HPDE6-E6E7 (cell line): ENCODE measurements around the gene CCDC24.
A peak's percentile ranks its signal among the peaks of the same experiment; 100 is the strongest.

Experiments
- DNase-seq: peaks from one replicate; pipeline ENCODE4 v3.0.0; 2011; ENCODE audit warnings: missing footprints; ENCODE audit errors: extremely low spot score

CCDC24 gene

DNA sequence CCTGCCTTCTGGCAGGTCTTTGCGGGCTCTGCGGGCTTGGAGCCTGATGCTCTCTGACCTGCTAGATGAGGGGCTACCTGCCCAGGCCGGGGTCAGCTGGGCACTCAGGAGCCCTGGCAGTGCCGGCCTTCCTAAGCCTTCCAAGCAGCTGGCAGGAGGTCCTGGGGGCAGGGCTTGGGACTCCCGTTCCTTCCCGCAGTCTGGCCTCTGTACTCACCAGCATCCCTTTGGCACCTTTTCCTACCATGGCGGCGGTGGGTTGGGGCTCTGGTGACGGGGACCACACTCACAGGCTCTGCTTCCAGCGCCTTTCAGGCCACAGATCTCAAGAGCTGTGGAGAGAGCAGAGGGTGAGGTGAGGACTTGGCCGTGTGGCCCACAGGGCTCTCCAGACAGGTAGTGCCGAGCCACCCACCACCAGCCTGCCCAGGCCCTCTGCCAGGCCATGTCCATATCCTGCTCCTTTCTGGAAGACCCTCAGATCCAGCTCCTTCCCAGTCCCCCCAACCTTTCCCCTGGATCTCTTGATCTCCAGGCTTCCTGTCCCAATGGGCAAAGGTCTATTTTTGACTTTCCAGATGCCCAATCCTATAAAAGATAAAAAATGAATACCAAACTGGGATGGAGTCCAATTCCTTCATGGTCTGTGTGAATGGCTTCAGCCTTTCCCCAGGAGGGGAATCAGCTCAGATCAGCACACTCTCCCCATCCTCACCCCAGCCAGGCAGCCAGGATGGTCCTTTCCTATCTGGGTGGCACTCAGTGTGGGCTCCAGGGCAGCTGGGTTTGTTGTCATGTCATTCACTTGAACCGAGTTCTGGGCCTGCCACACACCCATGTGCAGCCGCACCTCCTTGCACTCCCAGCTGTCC is 32.9 kb downstream of the CCDC24 start:
- no peak for DNase-seq

DNA sequence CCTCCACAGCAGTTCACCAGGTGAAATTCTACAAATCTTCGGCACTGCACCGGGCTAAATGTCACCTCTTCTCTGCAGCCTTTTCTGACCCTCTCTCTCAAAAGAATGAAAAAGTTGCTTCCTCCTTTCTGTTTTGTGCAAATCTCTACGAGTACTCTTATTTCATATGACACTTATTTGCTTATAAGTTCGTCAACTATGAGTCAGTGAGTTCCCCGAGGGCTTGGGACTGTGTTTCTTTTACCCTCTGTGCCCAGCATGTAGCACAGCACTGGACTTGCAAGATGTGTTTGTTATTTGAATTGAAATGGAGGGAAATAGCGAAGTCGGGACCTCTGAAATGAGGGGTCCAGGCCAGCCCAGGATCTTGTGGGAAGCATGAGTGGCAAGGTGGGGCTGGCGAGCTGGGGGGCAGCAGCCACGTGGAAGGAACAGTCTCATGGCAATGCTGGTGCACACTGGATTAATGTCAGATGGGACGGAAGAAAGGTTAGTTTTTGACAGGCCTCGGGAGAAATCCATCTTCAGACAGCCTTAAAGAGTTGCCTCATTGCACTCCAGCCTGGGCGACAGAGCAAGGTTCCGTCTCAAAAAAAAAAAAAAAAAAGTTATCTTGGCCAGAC is 33.6 kb downstream of the CCDC24 start:
- no peak for DNase-seq

DNA sequence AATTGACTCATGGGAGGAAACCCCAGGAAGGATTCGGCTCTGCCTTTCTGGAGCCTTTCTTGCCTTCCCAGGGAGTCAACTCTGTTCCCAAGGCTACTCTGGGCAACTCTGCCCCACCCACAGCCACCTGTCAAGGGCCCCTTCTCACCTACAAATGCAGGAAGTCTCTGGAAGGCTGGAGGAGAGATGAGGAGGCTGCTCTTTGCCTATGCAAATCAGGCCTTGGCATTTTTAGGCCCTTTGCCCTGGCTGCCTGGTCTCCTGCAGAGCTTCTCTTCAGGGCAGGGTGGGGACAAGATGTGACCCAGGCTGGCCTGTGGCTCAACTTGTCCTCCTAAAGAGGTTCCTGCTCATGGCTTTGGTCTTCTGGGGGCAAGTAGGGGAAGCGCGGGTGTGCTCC is 34.4 kb downstream of the CCDC24 start:
- DNase-seq, result no peak

DNA sequence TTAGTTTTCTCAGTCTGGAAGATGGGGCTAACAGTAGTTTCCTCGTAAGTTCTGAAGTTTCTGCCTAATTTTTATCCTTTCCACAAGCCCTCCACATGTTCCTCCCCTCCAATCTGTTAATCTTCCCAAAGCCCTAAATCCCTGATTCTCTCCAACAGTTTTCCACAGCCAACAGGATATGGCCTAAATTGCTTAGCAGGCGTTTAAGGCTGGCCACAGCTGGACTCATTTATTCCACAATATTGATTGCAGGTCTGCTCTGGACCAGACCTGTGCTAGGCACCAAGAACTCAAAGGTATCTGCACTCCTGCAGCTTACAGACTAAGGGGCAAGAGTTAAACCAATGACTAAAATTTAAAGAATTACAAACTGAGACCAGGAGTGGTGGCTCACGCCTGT is 35.9 kb downstream of the CCDC24 start:
- no peak for DNase-seq

DNA sequence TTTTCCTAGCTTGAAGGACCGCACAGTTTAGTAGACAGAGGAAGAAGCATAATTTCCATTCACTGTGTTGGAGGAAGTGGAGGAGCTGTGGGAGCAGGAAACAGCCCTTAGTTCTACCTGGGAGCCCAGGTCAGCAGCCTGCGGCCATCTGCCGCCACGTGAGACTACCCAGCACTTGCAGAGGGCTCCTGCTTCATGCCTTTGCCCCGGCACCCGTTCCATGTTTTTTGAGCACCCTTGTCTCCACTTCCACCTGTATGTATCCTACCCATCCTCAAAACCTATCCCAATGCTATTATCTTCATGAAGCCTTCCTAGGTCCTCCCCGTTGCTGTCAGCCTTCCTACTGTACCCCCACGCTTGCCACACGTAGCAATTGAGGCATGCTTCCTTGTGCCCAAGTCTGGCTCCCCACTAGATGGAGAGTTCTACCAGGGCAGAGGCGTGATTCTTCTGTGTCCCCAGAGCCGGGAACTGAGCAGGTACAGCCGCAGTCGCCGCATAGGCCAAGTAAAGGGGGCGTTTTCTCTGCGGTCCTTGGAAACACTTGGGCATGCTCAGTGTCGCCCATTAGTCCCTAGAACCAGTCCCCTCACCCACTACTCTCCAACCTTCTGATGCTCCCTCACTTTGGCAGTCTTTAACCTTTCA is 38.0 kb downstream of the CCDC24 start:
- no peak for DNase-seq

DNA sequence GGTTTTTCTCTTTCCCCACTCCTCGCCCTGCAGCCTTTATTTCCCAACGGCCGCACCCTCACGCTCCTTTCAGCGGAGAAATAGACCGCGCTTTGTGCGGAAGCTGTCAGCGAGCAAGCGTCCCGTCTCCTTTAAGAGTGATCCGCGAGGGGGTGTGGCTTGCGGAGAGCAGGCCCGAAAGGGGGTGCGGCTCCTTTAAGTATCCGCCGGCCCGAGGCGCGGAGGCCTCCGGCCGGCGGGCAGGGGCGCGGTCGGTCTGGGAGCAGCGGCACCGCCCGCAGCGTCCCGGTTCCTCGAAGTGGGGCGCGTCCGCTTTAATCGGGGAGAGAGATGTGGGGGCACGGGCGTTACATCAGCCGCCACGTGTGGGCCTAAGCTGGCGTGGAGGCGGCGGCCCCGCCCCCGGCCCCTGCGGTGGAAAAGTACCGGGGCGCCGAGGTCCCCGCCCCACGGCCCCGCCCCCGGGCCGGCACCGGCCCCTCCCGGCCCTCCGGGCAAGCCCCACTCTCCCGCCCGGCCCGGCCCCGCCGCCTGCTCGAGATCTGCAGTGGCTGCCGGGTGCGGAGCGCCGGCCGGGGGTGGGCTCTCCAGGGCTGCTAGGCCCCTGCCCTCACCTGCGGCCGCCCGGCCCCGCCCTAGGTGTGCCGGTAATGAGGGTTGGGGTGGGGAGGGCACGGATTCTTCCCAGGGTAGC is 38.7 kb downstream of the CCDC24 start:
- DNase-seq, result peak; percentile 76

DNA sequence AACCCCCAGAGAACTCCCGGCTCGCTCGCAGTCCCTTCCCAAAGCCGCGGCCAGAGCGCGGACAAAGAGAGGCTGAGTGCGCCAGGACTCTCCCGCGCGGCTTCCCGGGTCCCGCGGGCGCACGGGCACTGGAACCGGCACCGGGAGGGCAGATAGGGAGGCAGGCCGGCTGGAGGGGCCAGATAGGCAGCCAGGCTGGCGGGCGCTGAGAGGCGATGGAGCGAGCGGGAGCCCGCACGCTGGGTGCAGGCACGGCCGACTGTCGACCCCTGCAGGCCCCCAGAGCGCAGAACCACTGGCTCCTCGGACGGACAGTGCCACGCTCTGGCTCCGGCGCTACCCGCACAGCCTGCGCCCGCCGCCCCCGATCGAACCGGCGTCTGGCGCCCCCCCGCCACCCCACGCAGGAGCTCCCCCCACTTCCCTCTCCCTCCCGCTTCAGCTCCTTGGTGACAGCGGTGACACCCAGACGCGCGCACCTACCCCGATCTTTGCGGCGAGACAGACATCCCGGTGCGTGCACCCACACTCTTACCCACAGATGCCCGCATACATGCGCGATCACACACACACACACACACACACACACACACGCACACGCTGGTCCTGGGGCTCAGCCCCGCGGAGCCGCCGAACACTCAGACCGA is 39.3 kb downstream of the CCDC24 start:
- DNase-seq, result no peak

DNA sequence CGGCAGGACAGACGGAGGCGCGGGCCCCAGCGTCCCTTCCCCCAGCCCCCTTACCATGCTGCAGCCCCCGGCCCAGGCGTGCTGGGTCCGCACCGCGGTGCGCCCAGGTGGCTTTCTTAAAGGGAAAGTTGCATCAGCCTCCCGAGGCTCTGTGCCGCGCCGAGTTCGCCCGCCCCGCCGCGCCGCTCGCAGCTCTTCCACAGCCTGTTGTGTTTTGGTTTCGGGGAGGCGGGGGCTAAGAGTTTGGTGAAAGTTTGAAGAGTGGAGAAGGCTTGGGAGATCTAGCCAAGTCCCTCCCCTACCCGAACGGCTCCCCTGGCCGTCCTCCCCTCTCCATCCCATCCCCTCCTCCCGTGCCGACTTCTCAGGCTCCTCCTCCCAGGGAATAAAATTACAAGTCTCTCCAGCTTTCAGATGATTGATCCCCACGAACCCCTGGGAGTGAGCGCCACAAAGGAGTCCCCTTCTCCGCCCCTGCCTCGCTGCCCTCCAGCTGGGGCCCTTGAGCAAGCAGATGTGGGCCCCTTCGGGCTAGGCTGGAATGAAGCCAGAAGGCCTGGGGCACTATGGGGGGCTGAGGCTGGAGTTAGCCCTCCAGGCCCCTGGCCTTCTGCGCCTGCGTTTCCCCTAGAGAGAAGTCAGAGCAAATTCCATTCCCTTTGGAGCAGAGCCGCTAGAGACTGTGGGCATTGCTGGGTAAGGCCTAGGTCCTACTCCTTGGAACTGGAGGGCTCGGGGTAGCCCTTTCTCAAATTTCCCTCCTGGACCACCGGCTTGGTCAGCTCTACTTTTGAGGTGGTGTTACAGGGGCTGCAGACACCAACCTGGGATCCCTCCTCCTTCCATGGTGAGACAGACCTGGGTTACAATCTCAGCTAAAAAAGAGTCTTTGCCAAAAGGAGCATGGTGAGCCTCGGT is 40.1 kb downstream of the CCDC24 start, which contains the start of gene SLC6A9:
Gene SLC6A9, minus strand, starts transcription at position 211 of the 918 bp plus-strand sequence. CDS start 7,185 bp downstream, outside the sequence.
- DNase-seq, result no peak

DNA sequence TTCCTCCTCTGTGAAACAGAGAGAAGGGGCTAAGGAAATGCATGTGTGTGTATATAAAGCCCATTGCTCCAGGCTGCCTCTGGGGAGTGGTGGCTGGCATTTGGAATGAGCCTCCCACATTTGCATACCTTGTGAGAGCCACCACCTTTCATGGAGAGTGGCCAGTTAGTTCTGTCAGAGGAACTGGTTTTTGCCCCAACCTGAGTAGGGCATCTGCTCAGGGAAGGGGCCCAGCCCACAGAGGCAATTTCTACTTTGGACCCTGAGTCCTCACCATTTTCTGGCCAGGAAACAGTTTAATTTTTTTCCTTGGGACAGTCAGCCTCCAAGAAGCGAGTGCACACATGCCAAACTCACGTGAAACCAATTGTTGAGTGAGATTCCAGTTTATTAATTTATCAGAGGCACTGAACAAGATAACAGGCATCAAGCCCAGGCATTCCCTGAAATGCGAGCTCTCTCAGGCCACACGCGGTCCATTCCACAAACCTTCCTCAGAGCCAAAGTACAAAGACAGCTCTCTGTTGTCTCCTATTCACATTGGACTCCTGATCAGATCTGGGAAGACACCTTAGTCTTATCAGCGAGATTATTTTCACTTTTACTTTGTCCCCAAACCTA is 40.9 kb downstream of the CCDC24 start:
- no peak for DNase-seq

DNA sequence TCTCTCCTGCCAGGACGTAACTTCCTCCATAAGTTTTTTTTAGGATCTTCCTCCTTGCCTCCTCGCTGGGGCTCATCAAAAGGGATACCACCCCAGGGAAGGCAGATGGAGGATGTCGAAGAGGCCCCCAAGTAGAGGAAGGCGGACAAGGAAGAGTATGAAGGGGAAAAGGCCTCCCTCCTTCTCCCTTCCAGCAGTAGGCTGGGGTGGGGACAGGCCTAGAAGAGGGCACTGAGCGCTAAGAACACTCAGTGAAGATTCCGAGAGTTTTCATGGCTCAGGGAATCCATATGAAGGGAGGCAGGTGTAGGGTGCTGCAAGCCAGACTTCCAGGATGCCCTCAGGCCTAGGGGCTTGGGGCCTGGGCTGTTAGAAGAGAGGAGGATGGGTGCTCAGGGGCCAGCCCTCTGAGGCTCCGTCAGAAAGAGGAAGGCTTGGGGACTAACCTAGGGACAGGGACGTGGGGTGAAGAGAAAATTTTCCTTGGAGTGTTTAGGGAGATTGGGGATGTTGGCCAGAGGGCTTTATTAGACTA is 41.7 kb downstream of the CCDC24 start:
- DNase-seq, result no peak

DNA sequence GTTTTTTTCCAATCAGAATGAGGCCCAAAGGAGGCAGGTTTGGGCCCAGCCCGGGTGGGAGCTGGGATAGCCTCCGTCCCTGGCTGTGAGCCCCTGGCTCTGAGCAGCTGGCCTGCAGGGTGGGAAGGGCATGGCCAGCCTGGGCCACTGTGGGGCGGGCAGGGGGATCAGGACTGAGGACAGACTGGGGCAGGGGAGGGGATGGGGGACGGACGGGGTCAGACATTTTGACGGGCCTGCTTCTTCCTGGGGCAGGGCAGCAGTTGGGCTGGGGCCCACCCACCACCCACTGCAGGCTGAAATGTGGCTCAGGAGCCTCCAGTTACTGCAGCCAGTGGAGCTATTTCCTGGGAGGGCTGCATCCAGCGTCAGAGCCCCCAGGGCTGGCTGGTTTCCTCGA is 42.4 kb downstream of the CCDC24 start:
- DNase-seq, result no peak

DNA sequence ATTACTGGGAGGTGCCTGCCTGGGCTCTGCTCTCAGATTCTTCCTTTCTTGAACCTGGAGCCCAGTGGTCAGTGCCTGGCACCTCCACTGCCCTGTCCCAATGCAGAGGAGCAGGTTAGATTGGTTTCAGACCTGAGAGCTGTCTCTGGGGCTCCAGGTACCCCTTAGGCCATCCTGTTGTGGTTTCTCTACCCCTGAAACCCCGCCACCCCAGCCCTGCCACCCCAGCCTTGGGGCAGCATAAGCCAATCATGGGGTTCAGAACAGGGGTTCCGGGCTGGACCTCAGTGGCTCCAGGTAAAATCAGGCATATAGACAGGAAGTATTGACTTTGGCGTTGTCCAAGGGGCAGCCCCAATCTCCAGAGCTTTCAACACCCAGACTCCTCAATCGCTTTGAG is 43.0 kb downstream of the CCDC24 start:
- DNase-seq, result no peak

DNA sequence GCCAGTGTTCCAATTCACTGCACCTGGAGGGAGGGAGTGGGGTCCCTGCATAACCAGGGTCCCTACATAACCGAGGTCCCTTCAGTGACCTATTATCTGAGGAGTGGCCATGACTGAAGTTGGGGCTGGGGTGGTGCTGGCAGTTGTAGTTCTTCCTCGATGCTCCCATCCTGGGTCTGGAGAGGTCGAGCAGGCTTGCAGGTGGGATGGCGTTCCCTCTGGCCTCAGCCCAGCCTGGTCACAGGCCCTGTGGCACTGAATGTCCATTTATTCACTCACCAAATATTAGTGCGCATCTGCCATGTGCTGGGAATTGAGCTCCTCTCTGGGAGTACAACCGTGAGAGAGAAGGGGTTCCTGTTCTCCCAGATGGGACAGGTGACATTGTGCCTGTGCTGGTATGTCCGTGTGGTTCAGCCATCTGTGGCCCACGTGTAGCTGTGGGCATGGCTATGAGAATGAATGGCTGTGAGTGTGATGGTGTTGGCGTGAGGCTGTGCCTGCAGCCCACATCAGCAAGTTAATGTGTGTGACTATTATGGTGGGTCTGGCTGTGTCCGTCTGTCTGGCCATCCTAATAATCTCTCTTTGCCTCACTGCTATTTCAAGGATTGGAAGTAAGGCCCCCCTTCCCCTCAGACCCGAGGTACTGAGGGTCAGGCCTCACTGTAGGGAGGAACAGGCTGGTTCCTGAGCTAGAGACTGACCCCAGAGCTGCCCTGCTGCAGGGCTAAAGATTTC is 43.7 kb downstream of the CCDC24 start:
- no peak for DNase-seq

DNA sequence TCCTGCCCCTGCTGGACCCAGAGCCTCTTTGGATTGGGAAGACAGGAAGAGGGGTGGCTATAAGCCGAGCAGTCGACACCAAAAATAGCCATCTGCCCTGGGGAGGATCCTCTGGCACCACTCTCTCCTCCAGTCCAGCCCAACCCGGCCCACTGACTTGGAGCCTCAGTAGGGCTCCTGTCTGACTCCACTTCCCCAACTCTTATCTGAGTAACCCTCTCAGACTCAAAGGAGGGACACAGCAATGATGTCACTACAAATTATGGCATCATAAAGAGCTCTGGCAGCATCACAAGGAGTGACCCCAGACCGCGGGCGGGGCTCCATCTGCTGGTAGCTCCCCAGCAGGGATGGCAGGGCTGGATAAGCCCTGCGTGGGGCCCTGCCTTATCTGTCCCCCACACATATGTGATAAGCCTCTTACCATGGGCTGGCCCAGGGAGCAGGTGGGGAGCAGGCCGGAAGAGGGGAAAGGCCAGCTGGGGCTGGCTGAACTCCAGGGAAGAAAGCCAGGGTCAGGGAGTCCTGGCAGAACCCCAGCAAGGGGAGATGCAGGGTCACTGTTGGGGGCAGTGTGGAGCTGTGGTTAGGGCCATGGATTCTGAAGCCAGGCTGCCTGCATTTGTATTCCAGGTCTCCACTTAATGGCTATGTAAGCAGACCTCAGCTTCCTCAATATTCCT is 44.5 kb downstream of the CCDC24 start:
- DNase-seq, result no peak

DNA sequence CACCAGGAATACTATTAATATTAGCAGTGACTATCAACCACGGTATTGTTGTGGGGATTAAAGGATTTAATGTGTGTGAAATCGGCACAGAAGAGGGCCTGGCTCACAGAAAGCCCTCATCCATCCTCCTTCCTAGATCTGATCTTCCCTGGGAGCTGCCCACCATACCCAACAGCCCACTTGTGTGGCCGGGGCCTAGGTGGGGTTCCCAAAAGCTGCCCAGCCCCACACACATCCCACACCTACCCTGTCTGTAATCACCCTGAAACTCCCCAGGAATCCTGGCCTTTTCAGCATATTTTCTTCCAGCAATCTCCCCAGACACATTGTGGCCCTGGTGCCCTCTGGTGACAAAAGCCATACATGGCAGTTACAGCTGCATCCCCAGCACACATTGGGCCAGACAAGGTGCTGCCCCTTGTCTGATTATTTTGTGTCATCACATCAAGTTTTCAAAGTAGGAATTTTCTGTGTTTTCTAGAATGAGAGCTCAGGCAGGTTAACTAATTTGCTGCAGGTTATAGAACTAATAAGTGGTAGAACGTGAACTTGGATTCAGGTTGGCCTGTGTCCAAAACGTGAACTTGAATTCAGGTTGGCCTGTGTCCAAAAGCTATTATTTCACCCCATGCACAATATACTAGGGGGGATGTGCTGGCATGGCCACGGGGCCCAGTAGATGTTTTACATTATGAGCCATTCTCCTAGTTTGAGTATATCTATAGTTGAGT is 45.2 kb downstream of the CCDC24 start:
- DNase-seq, result peak; percentile 55

DNA sequence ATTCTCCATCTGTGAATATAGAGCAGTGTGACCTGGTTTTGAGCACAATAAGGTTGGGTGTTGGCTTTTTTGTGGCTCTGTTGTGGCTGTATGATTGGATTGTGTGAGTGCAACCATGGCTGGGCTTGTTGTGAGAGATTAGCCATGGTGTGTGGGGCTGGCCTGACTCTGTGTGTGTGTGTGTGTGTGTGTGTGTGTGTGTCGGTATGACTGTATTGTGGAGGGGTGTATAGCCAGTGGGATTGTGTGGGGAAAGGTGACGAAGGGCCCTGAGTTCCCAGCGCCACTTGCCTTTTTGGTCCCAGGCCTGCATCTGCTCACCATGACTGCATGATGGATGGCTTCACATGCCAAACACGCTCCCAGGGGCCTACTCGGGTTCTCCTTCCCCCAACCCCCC is 45.8 kb downstream of the CCDC24 start:
- no peak for DNase-seq

DNA sequence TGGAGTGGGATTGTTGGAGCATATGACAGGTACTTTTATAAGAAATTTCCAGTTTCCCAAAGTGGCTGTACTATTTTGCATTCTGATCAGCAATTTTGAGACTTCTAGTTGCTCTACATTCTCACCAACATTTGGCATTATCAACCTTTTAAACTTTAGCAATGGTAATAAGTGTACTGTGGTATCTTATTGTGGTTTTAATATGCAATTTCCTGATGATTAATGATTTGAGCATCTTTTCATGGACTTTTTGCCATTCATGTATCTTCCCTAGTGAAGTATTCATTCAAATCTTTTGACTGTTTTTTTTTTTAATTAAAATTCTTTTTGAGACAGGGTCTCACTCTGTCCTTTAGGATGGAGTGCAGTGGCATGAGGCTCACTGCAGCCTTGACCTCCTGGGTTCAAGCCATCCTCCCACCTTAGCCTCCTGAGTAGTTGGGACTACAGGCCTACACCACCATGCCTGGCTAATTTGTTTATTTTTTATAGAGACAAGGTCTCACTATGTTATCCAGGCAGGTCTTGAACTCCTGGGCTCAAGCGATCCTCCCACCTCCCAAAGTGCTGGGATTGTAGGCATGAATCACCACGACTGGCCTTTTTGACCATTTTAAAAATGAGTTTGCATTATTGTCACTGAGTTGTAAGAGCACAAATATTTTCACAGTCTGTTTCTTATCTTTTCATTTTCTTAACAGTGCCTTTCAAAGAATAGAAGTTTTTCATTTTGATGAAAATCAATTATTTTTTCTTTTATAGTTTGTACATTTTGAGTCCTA is 47.7 kb downstream of the CCDC24 start:
- no peak for DNase-seq
